ENCODE data around the gene CTNNBIP1. TPM values are rescaled to one million over a fixed set of nuclear protein-coding genes. Genes with fewer than 3 reads are reported as not detected.

The CTNNBIP1 gene
- polyA plus RNA-seq, 1 of the 3 experiments (the other 2 are of a cell fraction): 57.6 TPM

- TF ChIP-seq REST (IDR thresholded peaks at IDR 0.05; ENCODE audit: low read depth, low read length) (peak; percentile 64; the same call in 1 of the 2 replicates), SMC3 (IDR thresholded peaks at IDR 0.05; ENCODE audit: low read depth, low read length) (no peak), USF1 (IDR thresholded peaks at IDR 0.05; ENCODE audit: borderline replicate concordance, low read depth) (no peak), RCOR1 (IDR thresholded peaks at IDR 0.05; ENCODE audit: low read length) (no peak), TCF12 (IDR thresholded peaks at IDR 0.05) (no peak; the same call in 1 of the 2 replicates), GABPA (IDR thresholded peaks at IDR 0.05; ENCODE audit: low read depth) (peak; percentile 100), GATA2 (CRISPR knock-in tag; IDR thresholded peaks at IDR 0.05) (no peak), MEF2A (IDR thresholded peaks at IDR 0.05; ENCODE audit: borderline replicate concordance, low read depth) (peak; percentile 39; the same call in 1 of the 2 replicates), TEAD4 (IDR thresholded peaks at IDR 0.05; ENCODE audit: borderline replicate concordance, insufficient read depth) (no peak), CHD2 (IDR thresholded peaks at IDR 0.05; ENCODE audit: low read length, partially characterized antibody) (peak; percentile 92), EP300 (IDR thresholded peaks at IDR 0.05; ENCODE audit: borderline replicate concordance in 1 of 2, low read depth in 1 of 2, low read length in 1 of 2) (no peak), FOSL2 (IDR thresholded peaks at IDR 0.05; ENCODE audit: borderline replicate concordance, low read depth) (peak; percentile 25; the same call in 1 of the 2 replicates)
- TF ChIP-seq, protein P1, sequence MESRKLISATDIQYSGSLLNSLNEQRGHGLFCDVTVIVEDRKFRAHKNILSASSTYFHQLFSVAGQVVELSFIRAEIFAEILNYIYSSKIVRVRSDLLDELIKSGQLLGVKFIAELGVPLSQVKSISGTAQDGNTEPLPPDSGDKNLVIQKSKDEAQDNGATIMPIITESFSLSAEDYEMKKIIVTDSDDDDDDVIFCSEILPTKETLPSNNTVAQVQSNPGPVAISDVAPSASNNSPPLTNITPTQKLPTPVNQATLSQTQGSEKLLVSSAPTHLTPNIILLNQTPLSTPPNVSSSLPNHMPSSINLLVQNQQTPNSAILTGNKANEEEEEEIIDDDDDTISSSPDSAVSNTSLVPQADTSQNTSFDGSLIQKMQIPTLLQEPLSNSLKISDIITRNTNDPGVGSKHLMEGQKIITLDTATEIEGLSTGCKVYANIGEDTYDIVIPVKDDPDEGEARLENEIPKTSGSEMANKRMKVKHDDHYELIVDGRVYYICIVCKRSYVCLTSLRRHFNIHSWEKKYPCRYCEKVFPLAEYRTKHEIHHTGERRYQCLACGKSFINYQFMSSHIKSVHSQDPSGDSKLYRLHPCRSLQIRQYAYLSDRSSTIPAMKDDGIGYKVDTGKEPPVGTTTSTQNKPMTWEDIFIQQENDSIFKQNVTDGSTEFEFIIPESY (IDR thresholded peaks at IDR 0.05; ENCODE audit: borderline replicate concordance, low read depth): peak; percentile 93
- TF ChIP-seq, protein P2, sequence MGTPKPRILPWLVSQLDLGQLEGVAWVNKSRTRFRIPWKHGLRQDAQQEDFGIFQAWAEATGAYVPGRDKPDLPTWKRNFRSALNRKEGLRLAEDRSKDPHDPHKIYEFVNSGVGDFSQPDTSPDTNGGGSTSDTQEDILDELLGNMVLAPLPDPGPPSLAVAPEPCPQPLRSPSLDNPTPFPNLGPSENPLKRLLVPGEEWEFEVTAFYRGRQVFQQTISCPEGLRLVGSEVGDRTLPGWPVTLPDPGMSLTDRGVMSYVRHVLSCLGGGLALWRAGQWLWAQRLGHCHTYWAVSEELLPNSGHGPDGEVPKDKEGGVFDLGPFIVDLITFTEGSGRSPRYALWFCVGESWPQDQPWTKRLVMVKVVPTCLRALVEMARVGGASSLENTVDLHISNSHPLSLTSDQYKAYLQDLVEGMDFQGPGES (IDR thresholded peaks at IDR 0.05; ENCODE audit: low read depth, low read length): no peak
Observed at GRCh38 chr1:9942939-9943788, 33.1 kb upstream of the CTNNBIP1 start, which contains the start of the genes LZIC and NMNAT1 (continued).

All from SK-N-SH (cell line).